Stimulated activated CD8-positive, alpha-beta memory T cell treated with anti-CD3 and anti-CD28 coated beads, Interleukin-12 subunit alpha, Interleukin-12 subunit beta, amount 100 ng/mL, for 4 hours (primary cell): Measurements from ENCODE around the gene NOPCHAP1.
A peak's percentile ranks its signal among the peaks of the same experiment; 100 is the strongest.
"Not testable (repeated sequence)": the region's sequence is repeated elsewhere in the genome, so short reads cannot be mapped to it uniquely, and the experiment has no call there.

Experiments
- DNase-seq: peaks from one replicate; pipeline ENCODE4 v3.0.0-alpha.2; 2020; ENCODE audit warnings: low read depth

Gene NOPCHAP1, protein sequence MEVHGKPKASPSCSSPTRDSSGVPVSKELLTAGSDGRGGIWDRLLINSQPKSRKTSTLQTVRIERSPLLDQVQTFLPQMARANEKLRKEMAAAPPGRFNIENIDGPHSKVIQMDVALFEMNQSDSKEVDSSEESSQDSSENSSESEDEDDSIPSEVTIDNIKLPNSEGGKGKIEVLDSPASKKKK

GRCh38 chr12:104986022-104986941 lies at the start of gene NOPCHAP1:
NOPCHAP1 (plus strand) TSS chr12:104986316; CDS start chr12:104986353, 37 bp downstream.
- peak; percentile 73 for DNase-seq

- DNase-seq, result no peak
These were observed 47.7 kb upstream of the NOPCHAP1 start for GRCh38 chr12:104938371-104938770.

- no peak for DNase-seq
These were observed 47.0 kb upstream of the NOPCHAP1 start for GRCh38 chr12:104939089-104939488.

DNA sequence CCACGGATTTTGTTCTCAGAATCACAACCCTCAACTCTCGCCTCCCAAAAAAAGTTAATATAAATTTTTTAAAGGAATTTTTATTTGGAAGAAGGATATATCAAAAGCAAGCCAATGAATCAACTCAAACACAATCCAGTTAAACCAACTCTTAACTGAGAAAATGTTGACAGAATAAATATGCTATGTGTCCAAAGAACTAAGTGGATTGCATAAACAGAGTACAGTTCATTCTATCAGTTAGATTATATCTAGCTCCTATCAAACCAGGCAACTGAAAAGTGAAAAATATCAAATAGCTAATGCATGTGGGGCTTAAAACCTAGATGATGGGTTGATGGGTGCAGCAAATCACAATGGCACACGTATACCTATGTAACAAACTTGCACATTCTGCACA lies 44.7 kb upstream of the NOPCHAP1 start:
- DNase-seq, result no peak

DNA sequence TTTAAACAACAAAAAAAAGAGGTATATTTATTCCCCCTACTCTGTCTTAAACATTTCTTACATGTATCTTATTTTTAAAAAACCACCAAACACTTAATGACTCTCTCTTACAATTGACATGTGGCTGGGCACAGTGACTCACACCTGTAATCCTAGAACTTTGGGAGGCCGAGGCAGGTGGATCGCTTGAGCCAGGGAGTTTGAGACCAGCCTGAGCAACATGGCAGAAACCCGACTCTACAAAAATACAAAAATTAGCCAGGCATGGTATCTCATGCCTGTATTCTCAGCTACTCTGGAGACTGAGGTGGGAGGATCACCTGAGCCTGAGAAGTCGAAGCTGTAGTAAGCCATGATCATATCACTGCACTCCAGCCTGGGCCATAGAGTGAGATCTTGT lies 44.0 kb upstream of the NOPCHAP1 start:
- no peak for DNase-seq

GRCh38 chr12:104943401-104943800 lies 42.7 kb upstream of the NOPCHAP1 start:
- DNase-seq, result not testable (repeated sequence)

- no peak for DNase-seq
These were observed 41.9 kb upstream of the NOPCHAP1 start for GRCh38 chr12:104944252-104944651.

DNA sequence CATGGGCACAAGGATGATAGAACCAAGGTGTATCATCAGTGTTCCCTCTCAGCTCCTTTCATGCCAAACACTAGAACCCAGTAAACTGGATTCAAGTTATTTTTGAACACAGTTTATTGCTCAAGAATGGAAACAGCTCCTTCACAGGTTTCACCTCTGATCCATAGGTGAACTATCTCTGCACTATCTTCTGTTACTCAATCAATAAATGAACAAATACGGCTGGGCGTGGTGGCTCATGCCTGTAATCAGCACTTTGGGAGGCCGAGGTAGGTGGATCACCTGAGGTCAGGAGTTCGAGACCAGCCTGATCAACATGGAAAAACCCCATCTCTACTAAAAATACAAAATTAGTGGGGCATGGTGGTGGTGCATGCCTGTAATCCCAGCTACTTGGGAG lies 37.4 kb upstream of the NOPCHAP1 start:
- not testable (repeated sequence) for DNase-seq

DNA sequence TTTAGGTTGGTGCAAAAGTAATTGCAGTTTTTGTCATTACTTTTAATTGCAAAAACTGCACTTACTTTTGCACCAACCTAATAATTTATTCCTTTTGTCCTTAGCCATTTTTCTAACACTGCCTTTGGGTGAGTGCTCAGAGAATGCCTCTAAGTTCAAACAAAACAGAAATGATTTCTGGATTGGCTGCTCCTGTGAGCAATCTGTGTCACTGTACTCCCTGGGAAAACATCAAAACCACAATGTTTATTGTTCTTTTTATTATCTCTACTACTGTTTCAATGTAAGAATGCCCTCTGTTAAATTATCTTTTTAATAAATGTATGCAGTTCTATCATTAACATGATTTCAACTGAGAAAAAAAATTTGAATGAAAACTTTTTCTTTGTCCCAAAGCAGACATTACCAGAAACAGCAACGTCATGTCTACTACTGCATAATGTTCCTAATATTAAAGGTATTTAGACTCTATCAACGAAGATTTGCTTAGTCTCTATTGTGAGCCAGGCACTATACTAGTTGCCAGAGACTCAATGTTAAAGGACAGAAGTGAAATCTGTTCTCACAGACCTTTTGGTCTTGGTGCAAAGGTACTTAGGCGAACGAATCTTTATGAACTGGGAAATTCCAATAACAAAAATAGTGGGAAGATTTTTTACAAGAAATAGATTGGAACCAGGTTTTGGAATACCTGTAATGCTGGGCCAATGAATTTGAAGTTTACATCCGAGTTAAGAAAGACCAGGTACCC lies 34.2 kb upstream of the NOPCHAP1 start:
- DNase-seq, result no peak

GRCh38 chr12:104952816-104953215 lies 33.3 kb upstream of the NOPCHAP1 start:
- no peak for DNase-seq

DNA sequence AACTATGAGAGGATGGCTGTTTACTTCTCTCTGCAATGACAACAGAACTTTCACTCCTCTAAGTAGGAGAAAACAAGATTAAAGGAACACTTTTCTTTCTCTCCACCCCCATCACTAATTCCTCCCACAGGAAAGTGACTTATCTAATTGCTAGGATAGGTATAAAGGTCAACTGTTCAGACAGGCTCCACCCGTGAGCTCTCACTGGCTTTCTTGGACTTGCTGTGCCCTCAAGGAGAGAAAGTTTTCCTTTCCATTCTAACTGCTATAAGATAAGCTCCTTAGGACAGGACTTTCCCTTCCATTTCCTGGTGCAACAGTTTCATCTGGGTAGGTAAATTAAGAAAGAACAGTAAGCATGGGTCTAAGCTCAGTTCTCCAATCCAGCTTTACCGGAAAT lies 32.8 kb upstream of the NOPCHAP1 start:
- DNase-seq, result no peak

DNA sequence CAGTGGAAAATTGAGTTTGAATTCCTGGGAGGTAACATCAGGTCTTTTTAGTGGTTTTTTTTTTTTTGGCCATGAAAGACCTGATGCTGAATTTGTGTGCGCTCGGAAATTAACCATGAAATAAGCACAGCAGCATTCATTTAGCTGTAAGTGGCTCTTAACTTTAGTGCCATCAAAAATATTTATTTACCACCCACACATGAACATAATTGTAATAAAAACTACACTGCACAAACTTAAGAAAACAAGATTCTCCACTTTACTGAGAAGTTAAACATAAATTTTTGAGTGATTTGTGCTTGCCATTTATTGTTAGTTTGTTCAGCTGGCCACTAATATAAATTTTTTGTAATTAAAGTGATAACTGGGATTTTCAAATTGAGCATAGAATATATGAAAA lies 30.4 kb upstream of the NOPCHAP1 start:
- no peak for DNase-seq

GRCh38 chr12:104956870-104957718 lies 29.0 kb upstream of the NOPCHAP1 start:
- DNase-seq, result no peak

DNA sequence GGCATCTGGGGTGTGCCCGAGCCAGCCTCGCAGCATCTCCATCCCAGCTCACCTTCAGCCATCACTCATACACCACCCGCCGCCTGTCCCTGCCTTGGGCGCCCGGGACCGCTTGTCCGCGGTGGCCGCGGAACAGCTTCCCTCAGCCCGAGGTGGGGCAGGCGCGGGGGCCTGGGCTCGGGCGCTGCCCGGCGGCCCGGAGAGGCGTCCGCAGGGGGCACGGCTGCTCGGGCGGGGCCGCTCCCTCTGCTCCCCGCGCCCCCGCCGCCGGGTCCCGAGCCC lies 28.5 kb upstream of the NOPCHAP1 start:
- peak; percentile 8 for DNase-seq

- DNase-seq, result peak; percentile 76
These were observed 27.9 kb upstream of the NOPCHAP1 start, which contains the start of gene SLC41A2 for GRCh38 chr12:104958001-104958804. SLC41A2 (minus strand) TSS chr12:104958290; CDS start chr12:104928527, 29,763 bp downstream.

DNA sequence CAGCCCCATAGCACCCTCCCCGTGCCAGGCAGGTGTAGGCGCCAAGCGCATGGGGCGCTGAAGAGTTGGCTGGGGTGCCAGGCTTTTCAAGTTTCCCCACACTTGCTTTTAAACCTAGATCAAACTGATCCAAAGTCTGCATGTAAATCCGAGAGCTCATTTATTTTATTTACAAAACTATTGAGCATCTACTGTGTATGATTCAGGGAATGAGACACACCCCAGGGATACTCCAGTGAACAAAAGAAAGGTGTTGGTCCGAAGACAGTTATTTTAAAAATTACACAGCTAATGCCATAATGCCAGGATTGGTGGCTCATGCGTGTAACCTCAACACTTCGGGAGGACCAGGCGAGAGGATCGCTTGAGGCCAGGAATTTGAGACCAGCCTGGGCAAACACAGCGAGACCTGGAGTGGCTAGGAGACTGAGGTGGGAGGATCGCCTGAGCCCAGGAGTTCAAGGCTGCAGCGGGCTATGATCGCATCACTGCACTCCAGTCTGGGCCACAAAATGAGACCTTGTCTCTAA lies 27.2 kb upstream of the NOPCHAP1 start:
- no peak for DNase-seq

GRCh38 chr12:104959335-104959841 lies 26.7 kb upstream of the NOPCHAP1 start:
- DNase-seq, result no peak

DNA sequence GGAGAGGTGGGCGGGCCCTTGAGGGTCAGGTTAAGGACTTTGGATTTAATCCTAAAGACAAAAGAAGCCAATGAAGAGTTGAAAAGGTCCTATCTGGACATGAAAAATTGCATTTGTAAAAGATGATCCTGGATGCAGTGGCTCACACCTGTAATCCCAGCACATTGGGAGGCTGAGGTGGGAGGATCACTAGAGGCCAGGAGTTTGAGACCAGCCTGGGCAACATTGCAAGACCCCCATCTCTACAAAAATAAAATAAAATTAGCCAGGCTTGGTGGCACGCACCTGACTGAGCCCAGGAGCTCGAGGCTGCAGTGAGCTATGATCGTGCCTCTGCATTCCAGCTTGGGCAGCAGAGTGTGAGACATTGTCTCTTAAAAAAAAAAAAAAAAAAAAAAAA lies 25.7 kb upstream of the NOPCHAP1 start:
- DNase-seq, result no peak

- no peak for DNase-seq
These were observed 22.4 kb upstream of the NOPCHAP1 start for GRCh38 chr12:104963757-104964156.

DNA sequence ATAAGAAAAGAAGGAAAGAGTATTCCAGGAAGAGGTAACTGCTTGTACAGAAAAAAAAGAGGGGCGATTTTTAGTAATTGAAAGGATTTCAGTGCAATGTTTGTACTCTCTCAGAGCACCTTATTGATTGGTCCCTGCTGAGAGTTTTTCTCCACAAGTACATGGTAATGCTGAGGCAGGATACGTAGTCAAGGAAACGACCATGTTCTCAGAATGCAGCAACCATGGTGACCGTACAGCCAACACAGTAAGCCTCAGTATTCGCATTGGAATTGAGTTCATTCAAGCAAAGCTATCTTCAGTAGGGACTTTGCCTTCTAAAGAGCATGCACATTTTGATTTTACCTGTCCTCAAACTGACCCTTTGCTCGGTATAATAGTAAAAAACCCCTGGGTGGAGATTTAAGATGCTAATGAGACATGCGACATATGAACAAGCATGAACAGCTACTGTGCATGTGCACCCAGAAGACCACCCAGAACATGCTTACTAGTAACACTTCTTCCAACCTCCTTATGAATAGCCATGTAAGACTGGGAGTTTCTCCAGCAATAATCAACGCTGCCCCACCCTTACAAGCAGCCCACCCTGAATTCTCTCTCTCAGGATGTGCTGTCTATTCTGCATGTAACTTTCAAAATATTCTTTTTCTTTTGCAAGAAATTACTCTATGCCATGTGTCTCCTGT lies 21.8 kb upstream of the NOPCHAP1 start:
- DNase-seq, result no peak
